ENCODE results near the gene CACNB2. TPM values are rescaled to one million over a fixed set of nuclear protein-coding genes. Genes with fewer than 3 reads are reported as not detected.
A peak's percentile ranks its signal among the peaks of the same experiment; 100 is the strongest.
"Not testable (repeated sequence)": the region's sequence is repeated elsewhere in the genome, so short reads cannot be mapped to it uniquely, and the experiment has no call there.

The CACNB2 gene
- polyA plus RNA-seq, 6 donors from 2014 or later: 0.16 to 0.73 (median 0.41) TPM; not detected in 1

GRCh38 chr10:18155321-18155720 is 15.1 kb downstream of the CACNB2 start:
- no peak overlapping the region for H3K4me3 Mint-ChIP-seq
- ATAC-seq (ENCODE audit: low read depth in 2 of 2) (no peak), DNase-seq (no peak)
- no peaks in the 10 kb centered on the region for H3K27me3 Mint-ChIP-seq
- H3K9me3 Mint-ChIP-seq: peaks cover 0 to 3% (median 0%) of the 10 kb centered on the region in 7 donors
- no peak overlapping the region for H3K27ac Mint-ChIP-seq
- no peaks in the 10 kb centered on the region for H3K36me3 Mint-ChIP-seq
- no peaks in the 10 kb centered on the region for H3K4me1 Mint-ChIP-seq

DNA sequence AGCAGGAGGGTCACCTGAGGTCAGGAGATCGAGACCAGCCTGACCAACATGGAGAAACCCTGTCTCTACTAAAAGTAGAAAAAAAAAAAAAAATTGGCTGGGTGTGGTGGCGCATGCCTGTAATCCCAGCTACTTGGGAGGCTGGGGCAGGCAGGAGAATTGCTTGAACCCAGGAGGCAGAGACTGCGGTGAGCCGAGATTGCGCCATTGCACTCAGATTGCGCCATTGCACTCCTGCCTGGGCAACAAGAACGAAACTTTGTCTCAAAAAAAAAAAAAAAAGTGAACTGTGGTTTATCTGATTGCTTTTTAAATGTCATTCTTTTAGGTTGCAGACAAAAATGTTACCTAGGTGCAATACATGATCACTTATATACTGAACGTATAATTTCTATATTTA is 16.6 kb downstream of the CACNB2 start:
- DNase-seq; H3K4me1 Mint-ChIP-seq; H3K4me3 Mint-ChIP-seq; ATAC-seq (ENCODE audit: low read depth in 2 of 2); H3K36me3 Mint-ChIP-seq; H3K27ac Mint-ChIP-seq; H3K27me3 Mint-ChIP-seq; H3K9me3 Mint-ChIP-seq: not testable (repeated sequence)

GRCh38 chr10:18157881-18158280 is 17.7 kb downstream of the CACNB2 start:
- ATAC-seq (ENCODE audit: low read depth in 2 of 2) (no peak), DNase-seq (no peak)
- H3K27me3 Mint-ChIP-seq: no peaks in the 10 kb centered on the region
- peaks cover 0 to 4% (median 0%) of the 10 kb centered on the region in 7 donors for H3K9me3 Mint-ChIP-seq
- H3K36me3 Mint-ChIP-seq: no peaks in the 10 kb centered on the region
- no peaks in the 10 kb centered on the region for H3K4me1 Mint-ChIP-seq
- H3K4me3 Mint-ChIP-seq: no peak overlapping the region
- H3K27ac Mint-ChIP-seq: no peak overlapping the region

DNA sequence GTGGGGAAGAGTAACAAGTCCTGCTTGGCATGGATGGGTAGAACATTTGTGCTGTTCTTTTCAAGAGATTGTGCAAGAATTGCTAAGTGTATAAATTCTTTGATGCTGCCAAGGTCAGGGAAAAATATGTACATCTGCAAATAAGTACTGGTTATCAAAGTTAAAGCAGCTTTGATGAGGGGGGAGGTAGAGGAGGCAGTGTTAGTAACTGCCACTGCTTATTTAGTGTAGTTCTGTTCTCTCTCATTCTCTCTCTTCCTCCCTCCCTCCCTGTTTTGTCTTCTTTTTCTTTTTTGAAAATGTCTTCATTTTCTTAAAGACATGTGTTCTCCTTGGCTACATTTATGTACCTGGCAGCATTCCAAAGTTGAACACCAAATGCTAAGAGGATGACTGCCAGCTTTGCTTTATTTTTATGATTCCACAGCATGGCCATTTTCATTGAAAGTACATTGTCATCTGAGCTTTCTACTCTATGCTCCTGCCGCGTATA is 18.6 kb downstream of the CACNB2 start:
- no peaks in the 10 kb centered on the region for H3K27me3 Mint-ChIP-seq
- H3K4me3 Mint-ChIP-seq: no peak overlapping the region
- H3K27ac Mint-ChIP-seq: no peak overlapping the region
- DNase-seq: no peak
- no peak for ATAC-seq (ENCODE audit: low read depth in 2 of 2)
- H3K36me3 Mint-ChIP-seq: no peaks in the 10 kb centered on the region
- peaks cover 0 to 4% (median 0%) of the 10 kb centered on the region in 7 donors for H3K9me3 Mint-ChIP-seq
- no peaks in the 10 kb centered on the region for H3K4me1 Mint-ChIP-seq

DNA sequence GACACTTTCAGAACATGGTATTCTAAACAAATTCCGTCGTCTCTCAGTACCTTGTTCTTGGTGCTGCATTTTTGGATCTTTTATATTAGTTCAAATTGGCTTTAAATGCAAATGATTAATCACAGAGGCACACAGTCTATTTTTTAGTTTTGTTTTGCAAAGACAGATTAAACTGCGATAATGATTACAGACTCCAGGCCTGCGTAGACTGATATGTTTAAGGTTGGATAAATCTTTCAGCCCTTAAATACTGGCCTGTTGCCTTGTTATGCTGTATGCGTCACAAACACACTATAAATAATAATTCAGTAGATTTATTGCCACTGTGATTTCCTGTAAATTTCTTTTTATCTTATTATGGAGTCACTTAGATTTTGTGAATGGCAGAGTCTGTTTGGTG is 19.3 kb downstream of the CACNB2 start:
- no peaks in the 10 kb centered on the region for H3K27me3 Mint-ChIP-seq
- ATAC-seq (ENCODE audit: low read depth in 2 of 2) (no peak), DNase-seq (no peak)
- H3K4me1 Mint-ChIP-seq: no peaks in the 10 kb centered on the region
- no peaks in the 10 kb centered on the region for H3K36me3 Mint-ChIP-seq
- no peak overlapping the region for H3K4me3 Mint-ChIP-seq
- no peak overlapping the region for H3K27ac Mint-ChIP-seq
- H3K9me3 Mint-ChIP-seq: peaks cover 0 to 4% (median 0%) of the 10 kb centered on the region in 7 donors

DNA sequence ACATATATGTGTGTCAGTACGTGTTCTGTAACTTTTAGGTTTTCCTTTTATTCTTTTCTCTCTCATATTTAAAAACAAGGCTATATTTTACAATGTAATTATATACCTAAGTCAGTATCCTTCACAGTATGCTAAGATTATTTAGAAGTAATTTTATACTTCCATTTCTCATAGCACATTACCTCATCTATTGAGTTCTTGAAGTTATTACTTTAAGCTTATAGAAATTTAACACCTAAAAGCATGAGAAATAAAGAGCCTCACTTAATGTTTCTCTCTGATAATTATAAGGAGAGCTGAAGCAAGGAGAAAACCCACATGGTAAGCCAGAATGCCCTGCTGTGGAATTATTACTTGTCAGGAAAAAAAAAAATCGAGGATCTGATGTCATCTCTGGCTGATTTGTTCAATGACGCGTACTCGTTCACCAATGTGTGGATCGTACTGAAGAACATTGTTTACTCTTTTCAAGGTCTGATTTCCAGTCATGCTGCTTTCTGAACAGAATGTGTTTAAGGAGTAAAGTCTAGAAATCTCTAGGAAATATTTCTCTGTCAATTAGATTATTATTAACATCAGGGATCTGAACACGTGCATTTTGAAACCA is 21.9 kb downstream of the CACNB2 start:
- Mint-ChIP-seq H3K4me3 (no peak overlapping the region), H3K27ac (no peak overlapping the region), H3K9me3 (peaks cover 0 to 9% (median 0%) of the 10 kb centered on the region in 7 donors), H3K4me1 (no peaks in the 10 kb centered on the region), H3K36me3 (no peaks in the 10 kb centered on the region), H3K27me3 (peaks cover 0 to 3% (median 0%) of the 10 kb centered on the region in 3 donors)
- no peak for DNase-seq
- ATAC-seq (ENCODE audit: low read depth in 2 of 2): no peak

GRCh38 chr10:18164093-18164492 is 23.9 kb downstream of the CACNB2 start:
- H3K4me1 Mint-ChIP-seq: no peaks in the 10 kb centered on the region
- H3K27me3 Mint-ChIP-seq: peaks cover 0 to 5% (median 3%) of the 10 kb centered on the region in 3 donors
- peaks cover 0 to 9% (median 0%) of the 10 kb centered on the region in 7 donors for H3K9me3 Mint-ChIP-seq
- H3K4me3 Mint-ChIP-seq: no peak overlapping the region
- ATAC-seq (ENCODE audit: low read depth in 2 of 2): no peak
- H3K27ac Mint-ChIP-seq: no peak overlapping the region
- H3K36me3 Mint-ChIP-seq: no peaks in the 10 kb centered on the region
- DNase-seq: no peak

GRCh38 chr10:18164748-18165361 is 24.6 kb downstream of the CACNB2 start:
- no peak overlapping the region for H3K27ac Mint-ChIP-seq
- H3K4me1 Mint-ChIP-seq: no peaks in the 10 kb centered on the region
- H3K27me3 Mint-ChIP-seq: peaks cover 0 to 5% (median 3%) of the 10 kb centered on the region in 3 donors
- no peaks in the 10 kb centered on the region for H3K36me3 Mint-ChIP-seq
- H3K9me3 Mint-ChIP-seq: peaks cover 0 to 9% (median 0%) of the 10 kb centered on the region in 7 donors
- ATAC-seq (ENCODE audit: low read depth in 2 of 2) (no peak), DNase-seq (no peak)
- no peak overlapping the region for H3K4me3 Mint-ChIP-seq

DNA sequence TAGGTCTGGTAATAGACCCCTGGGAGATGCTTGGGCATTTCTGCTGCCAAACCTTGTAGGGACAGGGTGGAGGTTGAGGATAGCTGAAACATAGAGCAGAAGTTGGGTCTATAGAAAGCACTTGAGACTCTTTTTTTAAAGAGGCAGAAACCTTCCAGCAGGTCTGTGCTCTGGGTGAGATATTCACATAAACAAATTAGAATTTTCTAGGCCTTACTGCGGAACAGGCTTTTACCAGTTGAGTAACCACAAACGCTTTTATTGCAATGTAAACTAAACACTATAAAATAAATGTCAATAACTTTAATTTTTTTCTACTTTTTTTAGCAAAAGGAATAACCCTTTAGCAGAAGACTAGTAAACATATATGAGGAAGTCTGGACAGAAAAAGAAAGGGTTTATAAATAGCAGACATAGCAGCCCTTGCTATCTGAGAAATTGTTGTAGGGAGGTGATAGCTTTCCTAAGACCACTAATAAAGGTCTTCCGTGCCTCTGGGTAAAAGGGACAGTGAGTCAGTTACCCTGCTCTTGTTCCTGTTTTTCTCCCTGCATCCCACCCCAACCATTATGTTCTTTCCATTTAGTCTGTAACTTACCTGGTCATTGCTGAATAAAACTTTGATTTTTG is 38.7 kb downstream of the CACNB2 start:
- H3K4me3 Mint-ChIP-seq: no peak overlapping the region

DNA sequence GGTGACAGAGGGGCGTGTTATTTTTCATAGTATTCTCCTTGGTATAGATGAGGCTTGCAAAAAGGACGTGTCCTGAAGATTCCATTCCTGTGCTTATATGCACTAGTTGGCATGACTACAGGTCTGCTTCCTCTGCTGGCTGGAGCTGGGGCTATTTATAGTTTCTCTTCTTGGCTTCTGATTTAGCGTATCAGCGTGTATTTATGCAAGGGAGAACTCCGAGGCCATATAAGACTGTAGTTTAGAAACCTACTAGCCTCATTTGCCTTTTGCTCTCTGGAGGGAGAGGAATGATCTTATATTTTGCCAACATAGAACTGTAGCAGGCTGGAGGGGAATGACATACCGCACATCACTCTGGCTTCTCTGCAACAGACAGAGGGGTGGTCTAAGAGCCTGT is 39.7 kb downstream of the CACNB2 start:
- DNase-seq (no peak), ATAC-seq (ENCODE audit: low read depth in 2 of 2) (no peak)
- Mint-ChIP-seq H3K36me3 (no peaks in the 10 kb centered on the region), H3K27me3 (peaks cover 4 to 16% (median 10%) of the 10 kb centered on the region in 3 donors), H3K4me1 (peaks cover 0 to 4% (median 0%) of the 10 kb centered on the region in 3 donors), H3K9me3 (peaks cover 0 to 4% (median 0%) of the 10 kb centered on the region in 7 donors), H3K27ac (peak overlapping the region in 2 of 6 donors; percentile 13 to 32), H3K4me3 (no peak overlapping the region)

More for the DNA sequence above, 38.7 kb downstream of the CACNB2 start:
- Mint-ChIP-seq H3K27ac (peak overlapping the region in 1 of 6 donors; percentile 52), H3K27me3 (peaks cover 4 to 16% (median 10%) of the 10 kb centered on the region in 3 donors), H3K36me3 (no peaks in the 10 kb centered on the region), H3K4me1 (peaks cover 0 to 4% (median 0%) of the 10 kb centered on the region in 3 donors), H3K9me3 (peaks cover 0 to 4% (median 0%) of the 10 kb centered on the region in 7 donors)
- no peak for ATAC-seq (ENCODE audit: low read depth in 2 of 2)
- no peak for DNase-seq

- H3K27me3 Mint-ChIP-seq: peaks cover 4 to 10% (median 5%) of the 10 kb centered on the region in 3 donors
- DNase-seq; H3K9me3 Mint-ChIP-seq; ATAC-seq (ENCODE audit: low read depth in 2 of 2); H3K4me3 Mint-ChIP-seq; H3K4me1 Mint-ChIP-seq; H3K36me3 Mint-ChIP-seq; H3K27ac Mint-ChIP-seq: not testable (repeated sequence)
These were observed 41.2 kb downstream of the CACNB2 start for GRCh38 chr10:18181382-18181781.

DNA sequence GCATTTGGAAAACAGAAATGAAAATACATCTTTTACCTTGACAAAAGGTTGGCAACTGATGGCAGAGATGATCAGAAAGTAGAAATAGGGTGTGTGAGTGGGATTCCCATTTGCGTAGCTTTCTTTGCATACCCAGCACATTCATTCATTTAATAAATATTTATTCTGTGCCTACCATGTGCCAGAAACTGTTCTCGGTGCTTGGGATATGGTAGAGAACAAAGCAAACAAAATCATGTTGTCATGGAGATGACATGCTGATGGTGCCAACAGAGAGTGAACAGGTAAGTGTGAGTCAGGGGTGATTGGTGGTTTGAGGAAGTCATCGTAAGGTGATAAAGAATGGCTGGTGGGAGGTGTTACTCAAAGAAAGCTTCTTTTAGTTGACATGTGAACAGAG is 45.4 kb downstream of the CACNB2 start:
- H3K27ac Mint-ChIP-seq: no peak overlapping the region
- H3K36me3 Mint-ChIP-seq: no peaks in the 10 kb centered on the region
- no peak for ATAC-seq (ENCODE audit: low read depth in 2 of 2)
- no peak overlapping the region for H3K4me3 Mint-ChIP-seq
- no peak for DNase-seq
- H3K4me1 Mint-ChIP-seq: no peaks in the 10 kb centered on the region
- peaks cover 0 to 5% (median 0%) of the 10 kb centered on the region in 3 donors for H3K27me3 Mint-ChIP-seq
- H3K9me3 Mint-ChIP-seq: peaks cover 0 to 6% (median 2%) of the 10 kb centered on the region in 7 donors

DNA sequence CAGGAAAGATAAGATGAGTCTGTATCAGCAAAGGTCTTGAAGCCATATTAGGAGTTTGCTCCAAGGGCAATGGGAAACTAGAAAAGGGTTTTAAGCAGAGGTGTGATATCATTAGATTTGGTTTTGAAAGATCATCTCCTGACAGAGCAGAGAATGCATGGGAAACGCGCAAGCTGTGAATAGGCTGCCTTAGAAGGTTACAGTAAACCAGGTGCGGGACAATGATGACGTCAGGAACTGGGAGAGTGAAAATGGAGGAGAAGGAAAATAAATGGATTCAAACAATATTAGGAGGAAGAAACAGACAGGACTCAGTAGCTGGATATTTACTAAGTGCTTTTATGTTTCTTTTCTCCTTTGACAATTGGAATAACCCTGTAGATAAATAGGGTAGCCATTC is 50.6 kb downstream of the CACNB2 start:
- no peak overlapping the region for H3K4me3 Mint-ChIP-seq
- ATAC-seq (ENCODE audit: low read depth in 2 of 2): no peak
- H3K4me1 Mint-ChIP-seq: no peaks in the 10 kb centered on the region
- no peak overlapping the region for H3K27ac Mint-ChIP-seq
- DNase-seq: no peak
- no peaks in the 10 kb centered on the region for H3K36me3 Mint-ChIP-seq
- H3K27me3 Mint-ChIP-seq: no peaks in the 10 kb centered on the region
- peaks cover 0 to 7% (median 2%) of the 10 kb centered on the region in 7 donors for H3K9me3 Mint-ChIP-seq

DNA sequence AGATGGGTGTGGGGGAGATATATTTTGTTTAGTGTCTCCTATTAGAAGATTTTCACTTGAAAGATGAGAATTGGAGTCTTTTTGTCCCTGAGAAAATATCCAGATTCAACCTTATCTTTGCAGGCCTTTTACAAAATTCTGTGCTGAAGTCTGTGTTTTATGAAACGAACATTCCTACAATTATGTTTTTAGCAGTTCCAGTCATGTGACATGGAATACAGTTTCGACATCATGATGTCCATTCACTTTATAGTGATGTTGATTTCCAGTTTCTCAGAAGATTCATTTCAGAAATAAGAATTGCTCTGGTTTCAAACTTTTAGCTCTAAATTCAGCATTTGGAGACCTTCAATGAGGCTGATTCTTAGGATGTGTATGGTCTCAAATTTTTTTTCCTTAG is 54.4 kb downstream of the CACNB2 start:
- Mint-ChIP-seq H3K4me3 (no peak overlapping the region), H3K9me3 (peaks cover 0 to 5% (median 3%) of the 10 kb centered on the region in 7 donors), H3K27ac (no peak overlapping the region), H3K4me1 (peaks cover 0 to 4% (median 0%) of the 10 kb centered on the region in 3 donors), H3K27me3 (peaks cover 0 to 8% (median 0%) of the 10 kb centered on the region in 3 donors), H3K36me3 (no peaks in the 10 kb centered on the region)
- ATAC-seq (ENCODE audit: low read depth in 2 of 2) (no peak), DNase-seq (no peak)

All from naive B cell (primary cell).